ENCODE measurements around the gene GGT7. TPM values are rescaled to one million over a fixed set of nuclear protein-coding genes. Genes with fewer than 3 reads are reported as not detected.

GGT7 gene
- total RNA-seq, 4 donors from 2014 or later, result 2.9 to 15.8 (median 10.3) TPM

- no peak for TF ChIP-seq CTCF (IDR thresholded peaks at IDR 0.05; ENCODE audit: low read depth)
These were observed 20.4 kb downstream of the GGT7 start for GRCh38 chr20:34852298-34852697.

- TF ChIP-seq CTCF (IDR thresholded peaks at IDR 0.05; ENCODE audit: low read depth), result no peak
These were observed 21.7 kb downstream of the GGT7 start for GRCh38 chr20:34850969-34851368.

GRCh38 chr20:34849778-34850177 is 22.9 kb downstream of the GGT7 start:
- no peak for TF ChIP-seq CTCF (IDR thresholded peaks at IDR 0.05; ENCODE audit: low read depth)

- TF ChIP-seq CTCF (IDR thresholded peaks at IDR 0.05; ENCODE audit: low read depth), result no peak
These were observed 24.1 kb downstream of the GGT7 start for GRCh38 chr20:34848597-34848996.

- no peak for TF ChIP-seq CTCF (IDR thresholded peaks at IDR 0.05; ENCODE audit: low read depth)
These were observed 29.2 kb downstream of the GGT7 start for GRCh38 chr20:34843421-34843820.

GRCh38 chr20:34842143-34842542 is 30.5 kb downstream of the GGT7 start:
- no peak for TF ChIP-seq CTCF (IDR thresholded peaks at IDR 0.05; ENCODE audit: low read depth)

GRCh38 chr20:34834459-34834893 is 38.2 kb downstream of the GGT7 start:
- TF ChIP-seq CTCF (IDR thresholded peaks at IDR 0.05; ENCODE audit: low read depth), result no peak
